Measurements from ENCODE around the gene TGFB2.

TGFB2 gene

DNA sequence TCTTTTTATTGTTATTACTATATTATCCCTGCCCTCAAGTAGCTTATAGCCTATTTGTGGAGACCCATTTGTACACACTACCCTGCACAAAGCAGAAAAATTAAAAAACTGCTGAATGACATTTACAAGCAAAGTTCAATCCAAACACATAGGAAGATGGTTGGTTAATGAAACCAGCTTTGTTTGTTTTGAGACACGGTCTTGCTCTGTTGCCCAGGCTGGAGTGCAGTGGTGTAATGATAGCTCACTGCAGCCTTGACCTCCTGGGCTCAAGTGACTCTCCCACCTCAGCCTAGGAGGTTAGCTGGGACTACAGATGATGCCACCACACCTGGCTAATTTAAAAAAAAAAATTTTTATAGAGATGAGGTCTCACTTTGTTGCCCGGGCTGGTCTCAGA is 31.6 kb downstream of the TGFB2 start:
- in situ Hi-C loops (cut with HindIII; ENCODE audit: low pct_ligation_motif_present, low pct_unique_long_range_greater_than_20kb, low sequenced_read_pairs): no loop called here

DNA sequence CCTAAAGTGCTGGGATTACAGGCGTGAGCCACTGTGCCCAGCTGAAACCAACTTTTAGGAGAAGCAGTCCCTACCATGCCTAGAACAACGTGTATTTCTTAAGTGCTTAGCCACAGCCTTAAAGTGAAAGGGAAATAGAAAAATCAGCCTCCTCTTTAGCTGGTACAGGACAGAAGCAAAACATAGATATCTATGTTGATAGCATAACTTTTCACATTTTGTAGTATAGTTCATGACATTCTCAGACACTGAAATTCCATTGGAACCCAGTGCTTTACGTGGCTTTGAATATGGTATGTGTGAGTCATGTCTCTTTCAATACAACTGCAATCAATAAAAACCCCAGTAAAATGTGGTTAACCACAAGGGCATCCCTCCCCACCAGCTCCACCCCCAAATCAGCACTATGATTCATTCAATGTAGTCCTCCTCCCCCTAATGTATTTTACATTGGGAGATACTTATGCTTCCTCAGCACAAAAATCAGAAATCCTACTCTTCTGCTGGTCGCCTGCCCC is 32.1 kb downstream of the TGFB2 start:
- in situ Hi-C loops (cut with HindIII; ENCODE audit: low pct_ligation_motif_present, low pct_unique_long_range_greater_than_20kb, low sequenced_read_pairs): no loop called here
- peak; percentile 98 for DNase-seq

More for the DNA sequence above, 31.6 kb downstream of the TGFB2 start:
- DNase-seq: peak; percentile 75

DNA sequence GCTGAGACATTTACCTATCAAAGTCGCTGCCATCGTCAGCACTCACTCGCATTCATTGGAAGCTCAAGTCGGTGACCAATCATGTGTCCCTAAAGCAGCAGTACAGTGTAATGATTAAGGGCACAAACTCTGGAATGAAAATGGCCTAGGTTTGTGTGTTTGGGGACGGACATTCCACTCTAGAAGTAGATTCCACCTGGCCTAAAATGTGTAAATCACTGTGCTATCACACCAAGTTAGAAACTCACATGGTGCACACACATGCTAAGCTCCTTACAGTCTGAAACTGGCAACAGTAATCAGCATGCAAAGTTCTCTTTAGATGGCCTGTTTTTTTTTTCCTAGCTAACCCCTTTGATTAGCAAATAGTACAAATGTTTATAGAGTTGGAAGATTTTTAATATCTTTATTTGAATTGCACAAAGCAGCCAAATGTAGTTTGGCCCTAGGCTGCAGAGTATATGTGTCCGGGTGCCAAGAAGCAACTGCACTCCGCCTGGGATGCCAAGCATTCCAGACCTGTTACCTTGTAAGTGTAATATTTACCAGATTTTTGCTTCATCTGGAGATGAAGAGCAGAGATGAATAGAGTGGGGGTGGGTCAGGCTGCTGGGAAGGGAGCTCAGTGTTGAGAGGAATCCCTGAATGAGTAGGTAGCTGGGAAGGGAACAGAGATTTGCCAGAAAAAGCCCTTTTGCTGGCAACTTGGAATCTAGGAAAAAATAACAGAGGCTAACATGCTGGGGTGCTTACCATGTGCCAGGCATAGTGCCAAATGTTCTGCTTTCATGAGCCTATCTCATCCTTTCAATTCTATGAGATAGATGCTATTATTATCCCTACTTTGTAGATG is 35.2 kb downstream of the TGFB2 start:
- in situ Hi-C loops (cut with HindIII; ENCODE audit: low pct_ligation_motif_present, low pct_unique_long_range_greater_than_20kb, low sequenced_read_pairs): no loop called here
- peak; percentile 98 for DNase-seq

DNA sequence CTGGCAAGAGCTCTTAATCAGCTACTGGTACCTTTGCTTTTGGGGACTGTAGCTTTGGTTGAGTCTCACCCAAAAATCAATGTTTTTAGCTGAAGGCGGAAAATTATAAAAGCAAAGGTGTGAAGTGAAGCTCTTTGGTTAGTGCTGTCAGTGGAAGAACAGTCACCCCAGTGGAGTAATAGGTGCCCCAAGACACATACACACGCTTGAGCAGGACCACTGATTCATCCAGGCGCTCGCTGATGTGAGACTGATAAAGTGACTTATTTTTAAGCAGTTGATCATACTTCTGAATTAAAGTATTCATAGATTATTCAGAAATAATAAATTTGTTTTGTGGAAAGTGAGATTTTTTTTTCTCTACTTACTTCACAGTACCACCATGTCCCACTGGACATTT is 37.1 kb downstream of the TGFB2 start:
- in situ Hi-C loops (cut with HindIII; ENCODE audit: low pct_ligation_motif_present, low pct_unique_long_range_greater_than_20kb, low sequenced_read_pairs): no loop called here

DNA sequence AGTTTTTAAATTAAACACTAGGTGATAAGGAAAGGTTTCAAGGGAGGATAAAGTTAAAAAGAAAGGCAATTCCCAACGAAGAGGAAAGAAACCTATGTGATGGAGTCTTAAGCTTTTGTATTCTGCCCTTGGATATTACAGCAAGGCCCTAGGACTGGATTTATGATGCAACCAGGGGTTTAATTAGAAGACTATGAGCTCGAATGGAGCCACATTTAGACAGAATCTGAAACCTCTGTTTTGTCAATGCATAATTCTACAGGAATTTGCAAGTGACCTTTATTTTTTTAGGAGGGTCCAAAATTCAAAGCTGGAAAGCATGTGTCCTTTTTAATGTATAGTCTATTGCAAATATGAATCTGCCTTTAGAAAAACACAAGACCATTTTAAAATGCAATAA is 37.9 kb downstream of the TGFB2 start:
- in situ Hi-C loops (cut with HindIII; ENCODE audit: low pct_ligation_motif_present, low pct_unique_long_range_greater_than_20kb, low sequenced_read_pairs): no loop called here

More for the DNA sequence above, 37.1 kb downstream of the TGFB2 start:
- DNase-seq: peak; percentile 49

GRCh38 chr1:218383681-218384080 is 38.5 kb downstream of the TGFB2 start:
- peak; percentile 42 for DNase-seq
- in situ Hi-C loops (cut with HindIII; ENCODE audit: low pct_ligation_motif_present, low pct_unique_long_range_greater_than_20kb, low sequenced_read_pairs): no loop called here

More for the DNA sequence above, 37.9 kb downstream of the TGFB2 start:
- DNase-seq: no peak

DNA sequence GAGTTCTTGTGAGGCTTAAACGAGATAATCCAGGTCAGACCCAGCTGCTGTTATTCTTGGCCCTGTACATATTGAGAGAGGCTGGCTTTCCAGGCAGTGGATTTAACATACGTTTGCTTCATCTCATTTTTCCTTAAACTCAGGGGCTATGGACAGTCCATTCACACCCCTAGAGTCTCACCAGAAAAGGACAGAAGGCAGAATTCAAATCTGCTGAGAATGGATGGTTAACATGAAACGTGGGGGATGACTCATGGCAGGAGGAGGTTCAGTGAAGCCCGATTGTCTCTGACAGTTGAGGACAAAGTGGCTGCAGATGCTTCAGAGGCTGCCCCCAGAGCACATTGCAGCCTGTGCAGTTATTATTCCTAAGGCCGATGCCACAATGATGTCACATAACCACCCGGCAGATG is 39.5 kb downstream of the TGFB2 start:
- in situ Hi-C loops (cut with HindIII; ENCODE audit: low pct_ligation_motif_present, low pct_unique_long_range_greater_than_20kb, low sequenced_read_pairs): no loop called here
- DNase-seq: peak; percentile 64

DNA sequence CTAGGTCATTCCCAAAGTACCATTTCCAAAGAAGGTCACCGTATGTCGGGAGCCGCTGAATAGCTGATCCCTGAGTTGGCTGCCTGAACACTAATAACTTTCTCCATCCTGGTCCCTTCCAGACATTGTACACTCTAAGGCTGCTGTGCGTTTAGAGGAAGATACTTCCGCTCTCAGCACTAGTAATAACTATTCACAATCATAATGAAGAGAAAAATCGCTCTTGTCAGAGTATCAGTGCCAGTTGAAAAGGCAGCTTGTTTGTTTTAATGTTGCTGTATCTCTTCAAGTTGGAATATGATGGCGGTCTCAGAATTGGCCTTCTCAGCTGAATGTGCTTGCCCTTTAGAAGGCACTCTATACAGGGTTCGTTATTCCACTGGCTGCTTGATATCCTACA is 43.5 kb downstream of the TGFB2 start:
- in situ Hi-C loops (cut with HindIII; ENCODE audit: low pct_ligation_motif_present, low pct_unique_long_range_greater_than_20kb, low sequenced_read_pairs): no loop called here
- DNase-seq: no peak

GRCh38 chr1:218390618-218391017 is 45.5 kb downstream of the TGFB2 start:
- no peak for DNase-seq
- in situ Hi-C loops (cut with HindIII; ENCODE audit: low pct_ligation_motif_present, low pct_unique_long_range_greater_than_20kb, low sequenced_read_pairs): no loop called here

- no peak for DNase-seq
- in situ Hi-C loops (cut with HindIII; ENCODE audit: low pct_ligation_motif_present, low pct_unique_long_range_greater_than_20kb, low sequenced_read_pairs): no loop called here
Measured at GRCh38 chr1:218392780-218393179, 47.6 kb downstream of the TGFB2 start.

DNA sequence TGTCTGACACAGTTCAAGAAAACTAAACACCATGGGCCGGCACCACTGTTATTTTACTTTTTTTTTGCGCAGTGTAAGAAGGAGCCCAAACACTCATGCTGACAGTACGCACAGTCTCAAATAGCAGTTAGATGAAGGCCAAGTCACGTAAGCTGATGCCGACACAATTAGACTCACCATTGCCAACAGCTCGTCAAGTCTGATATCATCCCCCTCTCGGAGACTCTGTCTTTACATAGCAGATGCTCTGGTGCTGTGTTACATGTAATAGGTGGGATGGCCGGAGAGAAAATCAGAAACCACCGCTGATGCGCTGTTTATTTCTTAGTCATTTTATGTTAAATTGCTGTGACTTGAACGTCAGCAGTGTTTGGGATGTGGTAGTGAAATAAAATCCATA is 49.3 kb downstream of the TGFB2 start:
- in situ Hi-C loops (cut with HindIII; ENCODE audit: low pct_ligation_motif_present, low pct_unique_long_range_greater_than_20kb, low sequenced_read_pairs): no loop called here
- DNase-seq: no peak

DNA sequence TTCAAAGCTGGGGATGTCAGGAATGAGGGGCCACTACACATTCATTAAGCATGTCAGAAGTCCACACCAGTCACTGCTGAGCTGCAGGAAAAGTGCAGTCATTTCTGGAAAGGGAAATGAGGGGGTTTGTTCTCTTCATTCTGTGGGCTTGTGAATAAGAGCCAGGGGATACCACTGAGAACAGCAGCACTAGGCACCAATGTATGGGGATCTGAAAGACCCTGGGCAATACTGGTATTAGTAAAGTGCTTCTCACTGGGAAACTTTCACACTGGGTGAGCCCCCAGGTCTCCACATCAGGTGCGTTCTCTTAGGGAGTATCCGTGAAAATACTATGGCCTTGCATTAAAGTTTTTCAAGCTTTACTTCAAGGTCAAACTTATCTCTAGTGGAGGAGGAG is 49.9 kb downstream of the TGFB2 start:
- in situ Hi-C loops (cut with HindIII; ENCODE audit: low pct_ligation_motif_present, low pct_unique_long_range_greater_than_20kb, low sequenced_read_pairs): no loop called here

DNA sequence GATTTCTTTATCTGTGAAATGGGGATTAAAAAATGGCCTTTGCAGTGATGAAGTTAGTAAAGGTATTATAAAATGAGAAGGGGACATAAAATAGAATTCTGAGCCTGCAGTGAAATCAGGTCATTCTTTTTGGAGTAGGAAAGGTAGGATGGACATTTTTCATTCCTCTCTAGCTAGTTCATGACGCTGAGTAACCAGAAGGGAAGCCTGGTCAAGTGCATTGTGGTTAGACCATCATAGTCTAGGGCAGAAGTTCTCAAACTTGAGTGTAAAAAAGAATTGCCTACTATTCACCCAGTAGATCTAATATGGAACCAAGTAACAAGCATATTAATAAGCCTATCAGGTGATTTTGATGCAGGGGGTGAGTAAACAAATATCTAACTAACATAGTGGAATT is 50.8 kb downstream of the TGFB2 start:
- in situ Hi-C loops (cut with HindIII; ENCODE audit: low pct_ligation_motif_present, low pct_unique_long_range_greater_than_20kb, low sequenced_read_pairs): no loop called here
- no peak for DNase-seq

More for the DNA sequence above, 49.9 kb downstream of the TGFB2 start:
- DNase-seq: no peak

GRCh38 chr1:218397752-218398339 is 52.7 kb downstream of the TGFB2 start:
- peak; percentile 59 for DNase-seq
- in situ Hi-C loops (cut with HindIII; ENCODE audit: low pct_ligation_motif_present, low pct_unique_long_range_greater_than_20kb, low sequenced_read_pairs): no loop called here

GRCh38 chr1:218400624-218401023 is 55.5 kb downstream of the TGFB2 start:
- in situ Hi-C loops (cut with HindIII; ENCODE audit: low pct_ligation_motif_present, low pct_unique_long_range_greater_than_20kb, low sequenced_read_pairs): no loop called here
- DNase-seq: no peak

- in situ Hi-C loops (cut with HindIII; ENCODE audit: low pct_ligation_motif_present, low pct_unique_long_range_greater_than_20kb, low sequenced_read_pairs): no loop called here
- DNase-seq: no peak
Measured at GRCh38 chr1:218401441-218401997, 56.4 kb downstream of the TGFB2 start.

DNA sequence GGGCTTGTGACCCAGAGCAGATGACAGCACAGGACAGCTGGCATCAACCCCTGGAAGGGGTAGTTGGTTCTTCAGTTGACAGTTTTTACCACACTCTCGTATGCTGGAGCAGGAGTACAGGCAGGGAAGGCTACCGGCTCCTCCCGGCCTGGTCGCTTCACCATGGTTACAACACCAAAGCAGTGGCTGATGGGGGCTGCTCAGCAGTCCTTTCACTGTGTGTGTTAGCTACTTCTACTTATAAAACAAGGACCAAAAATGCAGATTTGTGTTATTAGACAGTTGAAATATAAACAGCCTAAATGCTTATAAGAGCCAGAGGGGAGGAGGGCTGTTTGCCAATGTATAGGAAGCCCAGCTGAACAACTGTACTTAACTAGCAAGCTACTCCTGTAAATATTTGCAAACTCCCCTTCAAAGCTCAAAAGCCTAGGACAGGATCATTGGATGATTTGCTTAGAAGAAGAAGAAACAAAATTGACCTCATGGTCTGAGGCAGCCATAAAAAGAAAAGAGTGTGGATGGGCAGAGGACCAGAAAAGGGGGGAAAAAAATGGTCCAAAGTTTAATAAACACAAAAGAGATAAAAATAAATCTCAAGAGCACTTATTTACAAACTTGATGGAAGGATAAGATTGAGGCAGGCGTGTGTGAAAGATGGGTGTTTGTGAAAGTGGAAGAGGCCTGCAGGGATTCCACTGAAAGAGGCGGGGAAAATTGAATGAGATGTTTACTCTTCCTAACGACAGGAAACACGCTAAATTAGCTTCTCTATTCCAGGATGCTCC is 57.1 kb downstream of the TGFB2 start:
- in situ Hi-C loops (cut with HindIII; ENCODE audit: low pct_ligation_motif_present, low pct_unique_long_range_greater_than_20kb, low sequenced_read_pairs): no loop called here

DNA sequence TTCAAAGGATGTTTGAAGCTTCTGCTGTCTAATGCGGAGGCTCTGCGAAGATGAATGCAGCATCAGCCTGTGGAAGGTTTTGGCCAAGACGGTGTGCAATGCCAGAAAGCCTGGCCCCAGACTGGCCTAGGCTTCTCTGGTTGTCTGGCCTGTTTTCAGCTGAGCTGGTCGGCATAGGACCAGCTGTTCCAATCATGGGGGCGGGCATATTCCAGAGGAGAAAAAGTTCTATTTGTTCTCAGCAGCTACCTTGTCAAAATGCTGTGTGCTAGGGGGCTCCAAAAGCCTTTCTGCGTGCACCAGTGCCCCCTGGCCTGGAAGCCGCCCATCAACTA is 57.6 kb downstream of the TGFB2 start:
- DNase-seq: no peak
- in situ Hi-C loops (cut with HindIII; ENCODE audit: low pct_ligation_motif_present, low pct_unique_long_range_greater_than_20kb, low sequenced_read_pairs): no loop called here

More for the DNA sequence above, 57.1 kb downstream of the TGFB2 start:
- no peak for DNase-seq

GRCh38 chr1:218403300-218403699 is 58.2 kb downstream of the TGFB2 start:
- in situ Hi-C loops (cut with HindIII; ENCODE audit: low pct_ligation_motif_present, low pct_unique_long_range_greater_than_20kb, low sequenced_read_pairs): no loop called here
- no peak for DNase-seq
